Measurements from ENCODE around the gene ADORA2A.
"Not testable (repeated sequence)": the region's sequence is repeated elsewhere in the genome, so short reads cannot be mapped to it uniquely, and the experiment has no call there.

ADORA2A gene

DNA sequence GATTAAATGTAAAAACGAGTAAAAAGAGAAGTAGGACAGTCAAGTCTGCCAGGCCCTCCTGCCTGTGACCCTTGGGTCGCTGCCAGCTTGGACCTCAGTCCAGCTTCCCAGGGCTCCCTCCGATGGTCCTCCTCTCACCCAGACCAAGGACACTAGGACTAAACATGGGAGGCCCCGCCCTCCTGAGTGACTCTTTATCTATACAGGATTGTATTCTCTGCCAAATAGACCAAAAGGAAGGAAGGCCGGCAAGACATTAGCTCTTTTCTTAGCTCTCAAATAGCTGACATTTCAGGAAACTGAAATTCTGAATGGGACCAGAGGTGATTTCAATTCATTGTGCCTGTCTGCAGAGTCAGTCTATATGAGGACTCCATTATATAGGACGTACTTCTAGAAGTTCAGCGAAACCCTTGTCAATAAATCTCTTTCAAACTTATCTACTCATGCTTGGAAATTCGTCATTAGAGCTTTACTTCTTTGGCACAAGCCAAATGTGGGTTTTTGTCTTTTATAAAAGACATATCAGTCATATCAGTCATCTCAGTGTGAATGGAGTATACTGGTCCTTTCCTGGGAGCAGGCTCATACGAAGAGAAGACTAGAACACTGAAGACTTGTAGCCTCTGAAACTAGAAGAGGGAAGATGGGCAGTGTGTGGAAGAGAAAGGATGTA is 28.5 kb downstream of the ADORA2A start:
- DNase-seq = no peak

DNA sequence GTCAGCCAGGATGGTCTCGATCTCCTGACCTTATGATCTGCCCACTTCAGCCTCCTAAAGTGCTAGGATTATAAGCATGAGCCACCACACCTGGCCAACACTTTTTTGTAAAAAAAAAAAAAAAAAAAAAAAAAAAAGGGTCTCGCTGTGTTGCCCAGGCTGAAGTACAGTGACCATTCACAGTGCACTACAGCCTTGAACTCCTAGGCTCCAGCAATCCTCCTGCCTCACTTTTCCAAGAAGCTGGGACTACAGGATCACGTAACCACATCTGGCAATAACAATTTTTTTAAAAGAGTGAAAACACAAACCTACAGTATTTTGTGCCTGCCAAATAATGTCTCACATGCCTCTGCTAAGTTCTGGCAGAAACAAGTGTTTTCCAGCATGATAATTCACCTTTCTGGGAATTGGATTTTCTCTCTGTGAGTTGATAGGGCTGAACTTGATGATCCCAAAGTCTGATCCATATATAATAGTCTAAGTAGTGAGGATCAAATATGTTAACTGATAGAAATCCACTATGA is 30.6 kb downstream of the ADORA2A start:
- no peak for DNase-seq

DNA sequence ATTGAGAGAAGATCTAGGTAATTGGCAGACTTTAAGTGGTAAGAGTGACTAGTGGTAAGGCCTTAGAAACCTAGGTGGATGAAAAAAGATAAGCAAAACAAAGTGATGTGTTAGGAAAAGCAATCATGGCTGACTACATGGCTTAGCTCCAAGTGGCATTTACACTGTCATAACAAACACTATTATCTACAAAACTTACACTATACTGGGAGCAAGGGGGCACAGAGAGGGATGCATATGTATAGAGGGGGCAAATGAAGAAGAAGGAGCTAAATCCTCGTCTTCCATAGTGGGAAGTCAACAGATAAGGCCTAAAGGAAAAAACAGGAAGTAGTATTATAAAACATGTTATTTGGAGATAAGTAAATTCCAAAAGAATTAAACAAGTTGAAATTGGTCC is 32.5 kb downstream of the ADORA2A start:
- DNase-seq = no peak

DNA sequence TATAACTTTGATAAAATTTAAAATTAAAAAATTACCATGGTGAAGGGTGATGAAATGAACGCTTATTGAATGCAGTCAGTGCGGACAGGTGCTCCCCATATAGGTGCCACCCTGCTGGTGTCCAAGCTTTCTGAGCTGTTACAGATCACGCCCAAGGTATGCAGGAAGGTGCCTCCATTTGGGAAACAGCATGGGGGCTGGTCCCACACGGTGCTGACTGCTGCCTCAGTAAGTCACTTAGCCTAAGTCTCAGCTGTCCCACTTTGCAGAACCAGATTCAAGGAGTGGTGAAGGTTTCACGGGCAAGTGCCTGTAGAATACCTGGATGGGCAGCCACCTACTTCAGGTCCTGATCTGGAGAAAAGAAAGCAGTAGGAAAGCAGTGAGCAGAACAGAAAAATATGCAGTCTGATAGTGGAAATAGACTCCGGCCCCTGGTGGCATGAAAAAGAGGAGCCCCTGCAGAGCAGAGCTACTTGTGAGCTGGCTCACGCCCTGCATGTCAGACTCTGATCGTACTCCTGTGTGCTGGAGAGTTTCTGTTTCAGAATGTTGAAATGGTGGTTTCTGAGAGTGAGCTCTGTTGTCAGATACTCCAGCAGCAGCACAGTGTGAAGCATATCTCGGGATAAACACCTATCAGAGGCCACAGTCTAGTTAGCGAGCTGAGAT is 33.2 kb downstream of the ADORA2A start:
- DNase-seq = no peak

DNA sequence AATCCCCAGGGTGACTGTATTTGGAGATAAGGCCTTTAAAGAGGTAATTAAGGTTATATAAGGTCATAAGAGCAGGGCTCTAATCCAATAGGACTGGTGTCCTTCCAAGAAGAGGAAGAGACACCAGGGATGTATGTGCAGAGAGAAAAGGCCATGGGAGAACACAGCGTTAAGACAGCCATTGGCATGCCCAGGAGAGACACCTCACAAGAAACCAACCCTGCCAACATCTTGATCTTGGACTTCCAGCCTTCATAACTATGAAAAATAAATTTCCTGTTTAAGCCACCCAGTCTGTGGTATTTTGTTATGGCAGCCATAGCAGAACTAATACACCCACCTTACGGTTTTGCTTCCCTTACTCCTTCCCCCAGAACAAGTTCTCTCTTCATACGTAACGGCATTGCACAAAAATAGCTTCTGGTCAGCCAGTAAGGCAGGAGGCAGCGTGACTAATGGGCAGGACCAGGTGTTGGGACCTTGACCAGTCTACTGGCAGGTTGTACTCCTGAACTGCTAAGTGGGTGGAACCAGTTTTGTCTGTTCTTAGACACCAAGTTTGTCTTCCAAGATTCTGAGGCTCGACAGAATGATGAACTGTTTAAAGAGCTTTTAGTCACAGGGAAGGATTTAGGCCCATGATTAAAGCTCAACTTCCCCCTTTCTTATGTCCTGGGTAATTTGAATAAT is 35.8 kb downstream of the ADORA2A start:
- DNase-seq = no peak

DNA sequence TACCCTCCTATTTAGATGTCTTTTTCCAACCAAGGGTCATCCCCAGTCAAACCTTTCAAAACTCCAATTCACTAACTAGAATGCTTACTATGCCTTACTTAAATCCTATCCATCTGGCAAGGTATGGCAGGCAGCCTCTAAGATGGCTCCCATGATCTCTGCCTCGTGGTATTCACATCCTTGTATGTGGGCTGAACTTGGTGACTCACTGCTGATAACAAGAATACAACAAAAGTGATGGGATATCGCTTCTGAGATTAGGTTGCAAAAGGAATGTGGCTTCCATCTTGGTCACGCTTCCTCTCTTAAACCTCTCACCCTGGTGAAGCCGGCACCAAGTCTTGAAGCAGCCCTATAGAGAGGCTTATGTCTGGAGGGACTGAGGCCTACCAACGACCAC is 38.2 kb downstream of the ADORA2A start:
- DNase-seq = peak; percentile 14

DNA sequence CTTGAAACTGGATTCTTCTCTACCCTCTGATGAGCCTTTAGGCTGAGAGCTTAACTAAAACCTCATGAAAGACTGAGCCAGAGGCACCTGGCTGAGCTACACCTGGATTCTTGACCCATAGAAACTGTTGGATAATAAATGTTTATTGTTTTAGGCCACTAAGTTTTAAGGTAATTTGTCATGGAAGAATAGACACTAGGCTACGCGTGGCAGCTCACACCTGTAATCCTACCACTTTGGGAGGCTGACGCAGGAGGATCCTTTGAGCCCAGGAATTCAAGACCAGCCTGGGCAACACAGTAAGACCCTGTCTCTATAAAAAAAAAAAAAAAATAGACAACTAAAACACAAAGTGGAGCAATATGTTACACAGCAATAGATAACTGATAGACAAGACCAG is 38.6 kb downstream of the ADORA2A start:
- DNase-seq = no peak

DNA sequence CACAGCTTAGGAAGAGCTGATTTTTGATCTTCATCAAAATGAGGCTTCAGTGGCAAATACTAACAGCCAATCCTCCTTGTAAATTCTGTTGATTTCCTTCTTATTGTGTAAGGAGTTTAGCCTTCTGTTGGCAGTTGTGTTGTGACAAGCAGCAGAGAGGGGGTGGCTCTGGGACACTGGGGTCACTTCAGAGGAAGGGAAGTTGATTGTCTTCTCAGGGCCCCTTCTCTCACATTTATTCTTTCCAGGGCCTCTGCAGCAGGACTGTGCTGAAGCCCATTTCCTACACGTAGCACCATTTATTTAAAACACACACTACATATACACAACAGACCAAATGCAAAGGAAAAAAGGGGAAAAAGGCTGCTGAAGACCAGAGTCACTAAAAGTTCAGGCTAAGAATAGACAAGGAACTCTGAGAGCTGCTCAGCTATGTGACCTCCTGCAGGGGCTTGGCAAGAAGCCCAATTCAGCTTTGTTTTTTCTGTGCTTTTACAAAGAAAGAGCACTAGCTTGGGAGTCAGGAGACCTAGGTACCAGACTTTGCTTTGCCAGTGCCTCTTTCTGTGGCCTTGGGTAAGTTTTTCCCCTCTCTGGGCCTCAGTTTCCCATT is 39.4 kb downstream of the ADORA2A start:
- peak; percentile 43 for DNase-seq

DNA sequence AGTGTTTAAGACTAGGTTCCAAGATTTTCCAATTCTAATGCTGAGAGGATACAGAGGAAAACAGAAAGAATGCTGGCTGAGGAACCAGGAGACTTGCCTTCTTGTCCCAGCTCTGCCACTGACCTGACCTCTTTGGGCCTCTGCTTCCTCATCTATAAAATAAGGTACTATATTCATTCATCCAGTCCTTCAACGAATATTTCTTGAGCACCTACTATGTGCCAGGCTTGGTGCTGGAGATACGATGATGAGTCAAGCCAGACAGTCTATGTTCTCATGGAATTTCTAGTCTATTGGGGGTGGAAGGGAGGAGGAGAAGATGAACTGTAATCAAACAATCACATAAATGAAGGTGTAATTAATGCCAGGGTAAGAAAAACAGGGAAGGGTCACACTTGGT is 39.9 kb downstream of the ADORA2A start:
- DNase-seq = no peak

DNA sequence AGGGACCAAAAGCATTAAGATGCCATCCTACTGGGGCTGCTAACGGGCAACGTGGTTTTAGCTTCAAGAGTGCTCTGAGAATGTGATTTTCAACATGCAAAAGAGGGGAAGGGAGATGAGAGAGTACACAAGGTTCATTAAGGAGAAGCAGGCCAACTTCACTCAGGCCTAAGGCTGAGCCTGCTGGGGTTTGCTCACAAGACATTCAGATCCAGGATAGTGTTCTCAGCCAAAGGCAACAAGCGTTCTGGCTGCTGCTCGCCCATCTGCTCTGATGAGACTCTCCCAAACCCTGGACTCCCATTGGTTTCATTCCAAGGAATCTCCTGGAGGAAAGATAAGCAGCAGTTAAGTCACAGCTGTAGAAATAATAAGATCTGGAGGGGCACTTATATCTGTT is 44.2 kb downstream of the ADORA2A start:
- no peak for DNase-seq

DNA sequence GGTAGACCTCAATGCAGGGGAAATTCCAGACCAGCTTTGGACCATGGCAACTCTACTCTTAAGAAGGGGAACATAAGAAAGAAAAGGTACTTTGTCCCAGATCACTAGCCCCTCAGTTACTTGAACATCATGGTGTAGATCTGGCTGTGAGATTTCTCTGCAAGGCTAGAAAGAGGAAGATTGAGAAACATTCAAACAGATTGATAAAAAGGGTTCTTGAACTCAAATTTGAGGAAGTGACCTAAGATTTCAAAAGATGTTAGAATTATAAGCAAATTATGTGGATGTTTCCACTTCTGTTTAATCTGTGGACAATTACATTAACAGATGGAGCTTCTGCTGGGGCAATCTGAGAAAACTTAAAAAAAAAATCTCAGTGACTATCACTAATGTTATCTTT is 45.9 kb downstream of the ADORA2A start:
- no peak for DNase-seq

DNA sequence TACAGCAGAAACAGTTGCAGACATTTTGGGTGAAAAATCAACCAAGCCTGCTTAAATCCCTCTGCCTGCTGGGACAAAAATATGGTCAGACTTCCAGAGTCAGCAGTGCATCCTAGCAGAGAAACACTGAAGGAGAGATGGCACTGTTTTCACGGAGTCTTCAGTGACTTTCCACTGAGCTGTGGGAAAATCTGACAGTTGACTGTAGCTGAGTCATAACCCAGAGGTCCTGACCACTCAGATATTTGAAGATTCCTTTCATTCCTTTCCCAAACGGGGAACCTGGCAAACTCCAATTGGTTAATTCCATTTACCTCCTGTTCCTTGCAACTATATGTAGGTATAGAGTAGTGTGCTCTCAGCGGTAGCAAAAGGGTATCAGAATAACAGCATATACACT is 46.8 kb downstream of the ADORA2A start:
- peak; percentile 90 for DNase-seq

DNA sequence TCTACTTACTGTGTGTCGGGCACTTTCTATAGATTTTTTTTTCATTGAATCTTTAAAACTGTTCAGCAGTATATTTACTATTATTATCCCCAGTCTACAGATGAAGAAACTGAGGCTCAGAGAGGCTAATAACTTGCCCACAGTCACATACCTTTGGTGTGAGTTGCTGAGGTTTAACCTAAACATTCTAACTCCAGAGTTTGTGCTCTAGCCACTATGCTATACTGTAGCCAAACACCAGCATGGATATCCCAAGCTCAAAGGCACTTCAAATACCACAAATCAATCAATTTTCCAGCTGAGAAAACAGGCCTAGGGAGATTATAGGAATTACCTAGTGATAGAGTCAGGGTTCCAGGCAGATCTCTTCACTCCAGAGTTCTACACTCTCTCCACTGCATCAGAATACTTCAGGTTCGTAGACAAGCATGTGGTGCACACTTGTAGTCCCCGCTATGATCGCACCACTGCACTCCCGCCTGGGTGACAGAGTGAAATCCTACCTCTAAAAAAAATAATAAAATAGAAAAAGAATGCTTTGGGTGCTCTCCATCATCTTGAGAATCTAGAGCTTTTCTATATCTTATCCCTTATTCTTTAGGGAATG is 47.4 kb downstream of the ADORA2A start:
- peak; percentile 14 for DNase-seq

DNA sequence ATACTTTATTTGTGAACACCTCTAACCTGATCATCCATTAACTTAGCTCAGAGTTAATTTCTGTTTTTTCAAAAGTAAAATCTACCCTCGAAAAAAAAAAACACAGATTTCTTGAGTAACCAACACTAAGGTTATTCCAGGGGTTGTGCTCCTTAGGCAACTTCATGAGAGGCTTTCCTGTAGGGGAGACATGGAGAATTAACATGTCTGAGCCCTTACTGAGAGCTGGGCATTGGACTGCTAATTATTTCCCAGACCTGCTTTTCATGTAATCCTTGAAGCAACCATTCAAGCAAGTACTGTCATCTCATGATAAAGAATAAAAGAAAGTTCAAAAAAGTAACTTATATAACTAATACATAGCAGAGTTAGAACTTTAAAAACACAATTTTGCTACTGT is 54.2 kb downstream of the ADORA2A start:
- no peak for DNase-seq

DNA sequence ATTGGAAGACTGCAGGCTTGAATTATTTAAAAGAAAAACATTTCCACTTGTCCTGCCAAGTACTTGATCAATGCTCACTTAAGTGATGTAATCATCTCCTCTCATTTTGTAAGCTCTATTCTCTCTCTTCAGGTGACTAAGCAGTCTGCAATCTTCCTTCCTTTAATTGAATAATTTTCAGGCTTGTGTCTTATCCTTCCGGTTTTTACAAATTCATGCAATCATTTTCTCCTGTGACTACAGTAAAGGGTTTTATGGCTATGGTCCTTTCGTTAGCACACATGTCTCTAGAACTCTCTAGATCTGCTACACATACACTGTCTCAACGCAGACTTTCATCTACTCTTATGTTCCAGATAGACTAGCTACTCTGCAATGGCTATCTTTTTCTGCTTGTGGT is 55.2 kb downstream of the ADORA2A start:
- peak; percentile 79 for DNase-seq

DNA sequence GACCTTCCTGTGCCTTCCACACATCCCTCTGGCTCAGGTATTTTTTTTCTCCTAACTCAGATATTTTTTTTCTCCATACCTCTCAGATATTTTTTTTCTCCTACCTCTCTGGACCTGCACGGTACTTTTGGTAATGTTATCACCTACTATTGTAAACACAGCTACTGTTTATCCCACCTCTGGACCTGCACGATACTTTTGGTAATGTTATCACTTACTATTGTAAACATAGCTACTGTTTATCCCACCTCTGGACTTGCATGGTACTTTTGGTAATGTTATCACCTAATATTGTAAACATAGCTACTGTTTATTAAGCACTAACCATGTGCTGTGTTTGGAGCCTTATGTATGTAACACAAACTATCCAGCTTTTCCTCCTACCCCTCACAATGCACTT is 55.6 kb downstream of the ADORA2A start:
- no peak for DNase-seq

DNA sequence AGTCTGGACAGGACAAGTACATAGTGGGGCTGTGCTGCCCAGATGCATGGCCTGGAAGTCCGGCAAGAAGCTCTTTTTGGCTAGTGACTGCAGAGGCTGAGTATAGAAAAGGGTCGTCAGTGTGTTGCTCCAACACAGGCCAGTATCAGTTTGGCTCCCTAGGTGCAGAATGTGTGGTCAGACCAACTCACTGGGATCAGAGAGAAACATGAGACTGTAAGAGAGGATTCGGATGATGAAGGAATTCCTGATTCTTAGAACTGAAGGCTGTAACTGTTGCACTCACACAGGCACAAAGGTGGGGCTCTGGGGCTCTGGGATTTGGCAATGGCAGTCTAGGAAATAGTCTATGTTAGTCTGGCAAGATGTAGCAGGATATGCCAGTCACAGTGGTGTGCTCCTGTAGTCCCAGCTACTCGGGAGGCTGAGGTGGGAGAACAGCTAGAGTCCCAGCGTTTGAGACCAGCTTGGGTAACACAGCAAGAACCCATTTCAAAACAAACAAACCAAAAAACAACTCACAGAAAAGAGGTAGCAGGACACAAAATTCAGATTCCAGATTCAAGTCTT is 56.7 kb downstream of the ADORA2A start:
- DNase-seq = no peak

DNA sequence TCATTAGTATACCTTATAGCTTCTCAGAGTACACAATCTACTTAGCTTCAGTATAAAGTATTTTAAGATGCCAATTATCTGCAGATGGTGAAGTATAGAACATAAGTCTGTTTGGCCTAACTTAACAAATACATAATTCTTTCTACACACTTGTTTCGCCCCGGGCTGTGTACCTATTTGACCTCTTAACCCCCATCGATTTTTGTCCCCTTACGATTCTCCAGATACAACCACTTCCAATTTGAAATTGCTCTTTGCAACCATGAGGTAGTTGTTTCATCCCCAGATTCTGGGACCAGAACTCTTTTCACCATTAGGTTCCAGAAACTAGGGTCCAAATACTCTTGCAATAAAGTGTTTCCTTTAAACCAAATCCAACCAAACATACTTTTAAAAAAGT is 57.8 kb downstream of the ADORA2A start:
- DNase-seq = no peak

DNA sequence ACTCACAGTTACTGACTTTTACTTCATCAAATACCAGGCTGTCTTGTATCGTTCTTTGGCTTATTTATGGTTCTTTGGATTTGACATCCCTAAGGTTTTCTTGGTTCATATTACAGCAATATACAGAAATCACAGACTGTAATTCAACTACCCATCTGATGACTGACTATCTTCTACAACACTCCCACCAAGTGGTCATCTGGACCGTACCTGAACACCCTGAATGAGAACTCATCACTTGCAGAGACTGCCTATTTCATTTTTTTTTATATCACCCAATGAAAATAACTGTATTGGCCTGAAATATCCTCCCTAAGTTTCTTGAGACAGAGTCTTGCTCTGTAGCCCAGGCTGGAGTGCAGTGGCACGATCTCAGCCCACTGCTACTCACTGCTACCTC is 58.2 kb downstream of the ADORA2A start:
- DNase-seq = no peak

DNA sequence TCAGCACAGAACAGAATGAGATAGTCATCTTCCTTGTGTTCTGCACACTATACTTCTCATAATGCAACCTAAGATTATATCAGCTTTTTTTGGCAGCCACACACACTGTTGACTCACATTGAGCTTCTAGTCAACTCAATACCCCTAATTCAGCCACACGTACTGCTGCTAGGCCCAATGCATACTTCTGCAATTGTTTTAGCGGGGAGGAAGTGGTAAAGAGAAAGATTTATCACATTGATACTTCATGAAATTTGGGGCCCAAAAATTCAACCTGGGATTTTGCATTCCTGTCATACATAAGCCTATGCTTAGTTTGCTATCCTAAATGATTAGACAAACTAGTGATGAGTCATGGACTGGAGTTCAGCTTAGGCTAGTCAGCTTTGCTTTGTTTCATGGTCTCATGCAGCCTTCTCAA is 59.1 kb downstream of the ADORA2A start:
- peak; percentile 76 for DNase-seq

DNA sequence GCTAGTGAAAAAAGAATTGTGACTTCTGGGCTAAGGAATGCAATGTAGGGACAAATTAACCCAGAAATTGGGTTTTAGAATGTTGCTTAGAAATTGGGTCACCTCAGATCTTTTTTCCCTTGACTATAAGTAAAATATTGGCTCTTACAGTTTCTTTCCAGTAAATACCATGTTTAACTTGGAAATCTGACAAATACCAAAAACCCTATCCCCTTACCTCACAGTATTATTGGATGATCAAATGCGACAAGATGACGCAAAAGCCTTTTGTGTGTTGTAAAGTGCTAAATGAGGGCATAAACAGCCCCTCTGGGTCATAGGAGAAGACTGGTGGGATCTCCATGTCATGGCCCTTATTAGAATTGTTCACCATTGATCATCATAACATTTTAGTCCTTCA is 61.6 kb downstream of the ADORA2A start:
- DNase-seq = no peak

DNA sequence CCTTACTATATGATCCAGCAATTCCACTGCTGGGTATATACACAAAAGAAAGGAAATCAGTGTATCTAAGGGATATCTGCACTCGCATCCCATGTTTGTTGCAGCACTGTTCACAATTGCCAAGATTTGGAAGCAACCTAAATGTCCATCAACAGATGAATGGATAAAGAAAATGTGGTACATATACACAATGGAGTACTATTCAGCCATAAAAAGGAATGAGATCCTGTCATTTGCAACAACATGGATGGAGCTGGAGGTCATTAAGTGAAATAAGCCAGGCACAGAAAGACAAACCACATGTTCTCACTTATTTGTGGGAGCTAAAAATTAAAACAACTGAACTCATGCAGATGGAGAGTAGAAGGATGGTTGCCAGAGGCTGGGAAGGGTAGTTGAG is 62.0 kb downstream of the ADORA2A start:
- not testable (repeated sequence) for DNase-seq
